HuH-7 (cell line): ENCODE results near the gene ADPRH.
A peak's percentile ranks its signal among the peaks of the same experiment; 100 is the strongest.
"Not testable (repeated sequence)": the region's sequence is repeated elsewhere in the genome, so short reads cannot be mapped to it uniquely, and the experiment has no call there.

Experiments used
- DNase-seq: peaks from one replicate; pipeline ENCODE4 v3.0.0; 2011; ENCODE audit warnings: low spot score

The ADPRH gene

DNA sequence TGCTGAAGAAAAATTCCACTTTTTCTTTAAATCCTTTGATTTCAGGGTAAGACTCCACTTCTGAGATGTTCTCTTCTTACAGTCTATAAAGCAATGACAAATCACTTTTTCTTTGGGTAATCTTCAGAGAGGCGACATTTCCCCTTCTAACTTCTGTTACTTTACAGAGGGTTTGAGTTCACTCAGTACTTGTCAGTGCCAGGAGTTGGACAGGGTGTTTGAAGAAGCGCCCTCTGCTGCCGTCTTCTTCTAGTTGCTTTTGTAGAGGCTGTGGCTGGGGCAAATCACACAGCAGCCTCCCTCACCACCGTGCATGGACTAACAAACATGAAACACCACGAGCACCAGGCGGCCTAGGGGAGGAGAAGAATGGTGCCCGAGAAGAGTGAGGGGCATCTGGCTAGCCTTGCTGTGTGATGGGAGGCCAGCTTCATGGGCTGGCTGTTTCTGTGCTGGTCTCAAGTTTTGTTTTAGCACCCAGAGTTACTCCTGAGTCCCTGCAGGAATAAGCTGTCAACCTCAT is 19.8 kb upstream of the ADPRH start, which contains the start of gene CD80:
Gene CD80 (minus strand): TSS at position 174 of the 523 bp plus-strand sequence. CDS start 1,886 bp downstream, outside the sequence.
- peak; percentile 71 for DNase-seq

DNA sequence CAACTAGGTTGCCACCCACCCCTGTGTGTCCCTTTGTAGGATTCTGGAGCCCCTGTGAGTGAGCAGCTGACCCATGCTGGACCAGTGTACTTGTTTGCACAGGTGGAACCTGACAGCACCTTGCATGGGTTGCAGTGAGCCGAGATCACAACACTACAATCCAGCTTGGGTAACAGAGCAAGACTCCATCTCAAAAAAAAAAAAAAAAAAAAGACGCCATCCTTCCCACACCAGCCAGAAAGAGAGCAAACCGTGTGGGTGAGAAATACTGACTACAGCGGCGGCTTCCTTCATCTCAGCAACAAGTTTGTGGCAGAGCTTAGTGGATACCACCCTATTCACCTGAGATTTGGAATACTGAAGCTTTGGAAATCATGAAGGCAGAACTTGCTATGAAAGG is 19.1 kb upstream of the ADPRH start:
- no peak for DNase-seq

DNA sequence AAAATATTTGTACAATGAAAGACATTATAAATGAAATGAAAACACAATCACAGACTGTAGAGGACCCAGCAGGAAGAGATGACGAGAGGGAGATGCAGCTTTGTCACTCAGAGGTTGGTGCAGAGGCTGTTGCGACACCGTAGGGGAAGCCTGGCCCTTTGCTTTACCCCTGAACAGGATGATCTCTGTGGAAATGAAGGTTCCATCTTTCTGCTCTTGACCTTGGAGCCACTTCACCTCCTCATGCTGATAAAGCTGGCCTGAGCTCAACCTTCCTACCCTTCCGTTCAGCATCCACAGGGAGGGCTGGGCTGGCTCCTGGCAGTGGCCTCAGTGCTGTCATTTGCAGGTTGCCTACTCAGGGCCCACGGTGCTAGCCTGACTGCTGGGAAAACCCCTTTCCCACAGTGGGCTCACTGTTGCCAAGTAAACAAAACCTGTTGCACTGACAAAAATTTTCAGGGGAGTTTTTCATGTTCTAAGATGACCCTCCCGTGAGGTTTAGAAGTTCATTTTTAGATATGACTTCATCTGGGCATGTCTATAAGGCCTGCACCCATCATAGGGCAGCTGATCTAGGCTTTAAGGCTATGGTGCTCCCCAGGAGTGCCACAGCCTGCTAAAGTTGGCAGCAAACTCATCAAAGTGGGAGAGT is 16.9 kb upstream of the ADPRH start:
- peak; percentile 22 for DNase-seq

GRCh38 chr3:119563334-119563733 is 16.0 kb upstream of the ADPRH start:
- DNase-seq = not testable (repeated sequence)

DNA sequence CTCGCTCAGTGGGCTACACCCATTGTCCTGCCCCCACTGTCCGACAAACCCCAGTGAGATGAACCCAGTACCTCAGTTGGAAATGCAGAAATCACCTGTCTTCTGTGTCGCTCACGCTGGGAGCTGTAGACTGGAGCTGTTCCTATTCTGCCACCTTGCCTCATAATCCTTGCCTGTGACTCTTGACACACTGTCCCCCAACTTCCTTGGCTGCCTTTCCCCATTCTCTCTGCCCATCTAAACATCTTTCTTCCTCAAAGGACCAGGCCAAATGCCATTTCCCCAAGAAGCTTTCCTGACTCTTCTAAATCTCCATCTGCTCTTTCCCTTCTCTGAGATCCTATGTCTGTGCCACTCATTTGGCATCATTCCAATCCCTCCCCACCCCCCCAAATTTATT is 10.1 kb upstream of the ADPRH start:
- no peak for DNase-seq

DNA sequence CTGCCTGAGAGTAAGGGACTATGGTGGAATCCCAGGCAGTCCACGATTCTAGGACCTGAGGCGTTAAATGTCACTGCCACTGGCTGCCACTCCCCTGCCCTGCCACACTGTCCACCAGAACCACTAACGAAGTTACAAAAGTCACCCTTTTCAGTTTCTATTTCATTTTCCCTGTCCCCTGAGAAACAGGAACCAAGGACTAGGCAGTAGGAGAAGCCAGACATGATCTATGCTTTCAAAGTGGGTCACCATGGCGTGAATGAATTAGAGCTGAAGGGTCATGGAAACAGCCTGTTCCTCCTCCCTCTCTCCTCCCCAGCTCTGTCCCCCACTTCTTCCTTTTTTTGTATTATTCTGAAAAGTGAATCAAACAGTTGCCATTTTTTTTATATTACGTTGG is 9.1 kb upstream of the ADPRH start:
- DNase-seq = no peak

DNA sequence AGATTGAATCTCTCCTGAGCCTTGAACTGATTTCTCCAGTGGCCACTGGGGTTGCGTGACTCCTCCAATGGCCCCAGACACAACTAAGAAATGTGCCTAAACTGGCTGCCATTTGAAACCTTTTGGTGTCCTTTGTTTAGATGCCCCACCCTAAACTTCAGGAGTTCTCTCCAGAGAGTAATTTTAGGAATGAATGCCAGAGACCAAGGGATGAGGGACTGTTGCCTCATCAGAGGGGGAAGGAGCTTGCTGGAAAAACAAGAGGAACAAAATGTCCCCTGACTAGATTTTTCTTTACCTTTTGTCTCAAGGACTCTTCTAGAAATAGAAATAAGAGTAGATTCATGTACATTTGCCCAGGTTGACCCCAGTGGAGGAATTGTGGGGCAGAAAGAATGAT is 8.1 kb upstream of the ADPRH start:
- no peak for DNase-seq

DNA sequence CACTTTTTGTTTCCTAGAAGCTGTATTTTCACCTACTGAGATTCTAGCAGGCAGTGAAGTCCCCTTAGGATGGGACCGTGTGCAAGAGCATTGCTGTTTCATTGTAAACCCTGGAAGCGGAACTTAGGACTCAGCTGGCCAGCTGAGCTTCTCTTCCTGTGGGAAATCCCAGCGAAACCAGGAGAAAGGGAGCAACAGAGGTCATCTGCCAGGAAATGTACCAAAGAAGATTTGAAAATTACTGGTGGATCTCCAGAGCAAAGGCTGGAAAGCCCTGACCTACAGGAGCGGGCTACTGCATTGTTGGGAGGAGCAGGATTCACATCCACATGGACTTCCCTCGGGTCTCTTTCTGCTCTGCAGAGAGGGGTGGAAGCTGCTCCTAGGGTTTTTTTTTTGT is 7.6 kb upstream of the ADPRH start:
- no peak for DNase-seq

DNA sequence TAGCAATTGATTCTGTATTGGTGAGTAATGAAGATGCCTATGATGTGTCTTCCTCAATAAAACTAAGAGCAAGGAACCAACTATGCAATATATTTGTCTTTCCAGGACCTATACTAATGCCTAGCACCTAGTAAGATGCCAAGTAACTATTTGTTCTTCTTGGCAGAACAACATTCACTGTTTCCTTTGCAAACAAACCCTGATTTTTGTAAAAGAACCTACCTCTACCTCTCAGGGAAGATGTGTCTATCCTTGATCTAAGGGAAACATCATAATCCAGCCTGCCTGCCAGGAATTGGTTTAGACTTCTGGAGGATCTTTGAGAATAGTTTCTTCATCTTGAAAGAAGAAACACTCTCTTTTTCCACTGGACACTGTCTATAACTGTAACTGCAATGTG is 3.8 kb upstream of the ADPRH start:
- DNase-seq = no peak

GRCh38 chr3:119580067-119580760 is 922 bp downstream of the ADPRH start:
- DNase-seq = peak; percentile 31

DNA sequence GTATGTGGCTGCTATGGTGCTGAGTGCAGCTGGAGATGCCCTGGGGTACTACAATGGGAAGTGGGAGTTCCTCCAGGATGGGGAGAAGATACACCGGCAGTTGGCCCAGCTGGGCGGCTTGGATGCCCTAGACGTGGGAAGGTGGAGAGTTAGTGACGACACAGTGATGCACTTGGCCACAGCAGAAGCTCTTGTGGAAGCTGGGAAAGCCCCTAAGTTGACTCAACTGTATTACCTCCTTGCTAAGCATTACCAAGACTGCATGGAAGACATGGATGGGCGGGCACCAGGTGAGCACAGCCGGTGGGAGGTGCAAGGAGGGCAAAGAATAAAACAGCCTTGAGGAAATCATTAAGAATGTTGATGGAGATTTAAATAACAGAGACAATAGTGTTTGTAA is 2.9 kb downstream of the ADPRH start:
- no peak for DNase-seq

DNA sequence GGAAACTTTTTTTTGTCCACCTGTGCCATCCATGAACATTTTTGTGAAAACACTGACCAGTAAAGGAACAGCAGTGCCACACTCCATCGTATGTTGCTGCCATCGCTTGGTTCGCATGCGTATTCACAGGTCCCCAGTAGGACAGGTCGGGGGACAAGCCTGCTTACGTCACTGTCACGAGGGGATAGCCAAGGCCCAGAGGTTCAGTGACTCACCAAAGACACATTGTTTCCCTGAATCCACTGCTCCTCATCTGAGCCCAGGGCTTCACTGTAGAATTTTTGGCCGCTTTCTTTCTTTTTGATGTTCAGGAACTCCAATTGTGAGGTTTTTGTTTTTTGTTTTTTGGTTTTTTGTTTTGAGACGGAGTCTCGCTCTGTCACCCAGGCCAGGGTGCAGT is 5.9 kb downstream of the ADPRH start:
- no peak for DNase-seq

GRCh38 chr3:119585856-119586570 is 6.7 kb downstream of the ADPRH start:
- no peak for DNase-seq

GRCh38 chr3:119586733-119587172 is 7.5 kb downstream of the ADPRH start:
- DNase-seq = no peak

DNA sequence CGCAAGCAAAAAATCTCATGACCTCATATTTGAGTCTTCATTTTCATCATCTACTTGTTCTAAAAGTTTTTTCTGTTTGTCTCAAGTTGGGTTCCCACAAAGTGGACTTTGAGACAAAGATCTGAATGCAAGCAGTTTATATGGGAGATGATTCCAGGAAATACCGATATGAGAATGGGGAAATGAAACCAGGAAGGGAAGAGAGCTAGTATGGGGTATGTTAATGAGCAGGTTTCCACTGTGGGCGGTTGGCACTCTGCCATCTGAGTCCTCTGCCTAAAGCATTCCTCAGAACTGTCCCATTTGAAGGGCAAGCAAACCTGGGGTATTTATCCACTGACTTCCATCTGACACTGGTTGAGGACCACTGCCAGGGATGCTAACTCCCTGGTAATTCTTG is 8.8 kb downstream of the ADPRH start:
- no peak for DNase-seq

- DNase-seq = no peak
Measured at GRCh38 chr3:119589102-119589773, 9.9 kb downstream of the ADPRH start.

DNA sequence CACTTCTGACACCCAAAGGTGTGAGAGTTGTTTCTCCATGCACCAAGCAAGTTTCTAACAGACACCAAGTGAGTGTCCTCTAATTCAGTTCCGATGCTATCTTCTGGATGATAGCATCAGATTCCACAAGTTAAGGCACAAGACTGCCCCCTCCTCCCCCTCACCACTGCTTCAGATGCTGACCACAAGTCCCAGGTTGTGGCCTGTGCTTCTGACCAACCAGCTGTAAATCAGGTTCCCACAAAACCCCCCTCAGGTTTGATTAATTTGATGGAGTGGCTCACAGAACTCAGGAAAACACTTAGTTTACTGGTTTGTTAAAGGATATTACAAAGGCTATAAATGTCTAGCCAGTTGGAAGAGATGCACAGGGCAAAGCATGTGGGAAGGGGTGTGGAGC is 11.4 kb downstream of the ADPRH start:
- DNase-seq = no peak

DNA sequence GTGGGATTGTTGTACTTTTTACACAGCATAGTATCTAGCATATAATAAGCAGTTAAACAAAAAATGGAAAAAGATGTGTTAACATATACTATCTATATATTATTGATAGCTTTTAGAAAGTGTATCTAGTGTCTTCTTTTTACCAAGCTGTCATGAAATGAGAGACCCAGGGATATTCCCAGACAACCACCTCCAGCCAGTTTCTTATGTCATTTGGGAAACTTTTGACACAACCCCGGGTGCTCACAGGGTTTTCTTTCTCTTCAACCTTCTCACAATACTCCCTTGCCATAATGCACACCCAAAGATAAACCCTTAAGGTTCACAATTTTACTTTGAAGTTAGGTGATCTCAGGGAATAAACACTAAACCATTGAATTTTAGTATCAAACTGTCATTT is 13.6 kb downstream of the ADPRH start:
- no peak for DNase-seq

DNA sequence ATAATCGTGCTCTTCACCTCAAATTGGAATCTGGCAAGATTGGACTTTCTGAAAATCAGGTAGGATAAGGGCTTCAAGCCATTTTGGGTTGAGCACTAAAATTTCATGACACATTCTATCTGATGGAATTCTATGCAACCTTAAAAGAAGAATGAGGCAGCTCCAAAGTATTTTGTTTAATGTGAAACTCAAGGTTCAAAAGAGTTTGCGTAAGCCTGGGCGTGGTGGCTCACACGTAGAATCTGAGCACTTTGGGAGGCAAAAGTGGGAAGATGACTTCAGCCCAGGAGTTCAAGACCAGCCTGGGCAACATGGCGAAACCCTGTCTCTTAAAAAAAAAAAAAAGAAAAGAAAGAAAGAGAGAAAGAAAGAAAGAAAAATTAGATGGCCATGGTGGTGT is 14.8 kb downstream of the ADPRH start:
- DNase-seq = no peak

DNA sequence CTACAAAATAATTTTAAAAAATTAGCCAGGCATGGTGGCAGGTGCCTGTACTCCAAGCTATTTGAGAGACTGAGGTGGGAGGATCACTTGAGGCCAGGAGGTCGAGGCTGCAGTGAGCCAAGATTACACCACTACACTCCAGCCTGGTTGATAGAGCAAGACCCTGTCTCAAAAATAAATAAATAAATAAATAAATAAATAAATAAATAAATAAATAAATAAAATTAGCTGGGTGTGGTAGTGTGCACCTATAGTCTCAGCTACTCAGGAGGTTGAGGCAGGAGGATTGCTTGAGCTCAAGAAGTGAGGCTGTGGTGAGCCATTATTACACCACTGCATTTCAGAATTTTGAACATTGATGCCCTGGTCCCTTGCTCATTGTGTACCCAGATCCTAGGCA is 15.6 kb downstream of the ADPRH start:
- DNase-seq = not testable (repeated sequence)

DNA sequence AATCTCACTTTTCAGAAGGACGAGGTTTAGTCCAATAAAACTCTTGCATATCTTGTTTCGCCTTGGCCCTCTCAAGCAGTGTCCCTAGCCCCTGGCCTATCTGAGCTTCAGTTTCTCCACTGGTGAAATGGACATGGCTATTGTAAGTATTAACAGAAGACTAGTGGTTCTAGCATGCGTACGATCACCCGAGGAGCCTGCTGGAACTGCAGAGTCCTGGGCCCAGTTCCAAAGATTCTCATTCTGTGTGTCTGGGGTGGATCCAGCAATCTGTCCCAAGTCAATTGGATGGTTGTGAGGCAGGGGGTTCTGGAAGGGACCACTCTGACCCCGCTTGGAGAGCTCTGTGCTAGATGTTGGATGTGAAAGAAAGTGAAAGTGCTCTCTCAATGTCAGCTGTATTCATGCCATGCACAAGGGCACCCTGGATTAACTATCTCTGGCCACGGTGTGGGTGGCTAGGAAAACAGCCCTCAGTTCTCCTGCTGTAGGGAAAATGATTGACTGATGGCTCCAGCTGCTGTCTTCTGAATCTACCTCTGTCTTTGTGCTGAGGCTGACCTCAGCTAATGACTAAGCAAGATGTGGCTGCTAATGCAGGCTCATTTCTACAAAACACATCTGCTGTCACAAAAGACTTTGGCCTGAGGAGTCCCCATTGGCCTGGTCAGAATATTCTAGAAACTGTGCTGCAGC is 16.5 kb downstream of the ADPRH start:
- no peak for DNase-seq

DNA sequence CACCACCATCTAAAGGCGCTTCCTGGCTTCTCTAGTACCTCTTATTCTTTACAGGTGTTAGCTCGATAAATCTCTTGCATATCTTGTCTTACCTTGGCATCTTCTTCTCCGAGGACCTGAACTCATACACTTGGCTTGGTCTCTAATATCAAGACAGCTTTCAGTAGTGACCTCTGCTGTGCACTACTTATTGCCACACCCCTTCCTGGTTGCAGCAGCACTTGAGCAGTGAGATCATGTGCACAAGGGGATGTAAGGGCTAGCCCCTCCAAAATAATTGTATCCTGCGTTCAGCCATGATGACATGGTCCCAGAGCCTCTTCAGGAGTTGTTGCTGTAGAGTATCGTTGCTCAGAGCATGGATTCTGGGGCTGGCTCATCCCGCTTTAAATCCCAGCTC is 17.1 kb downstream of the ADPRH start:
- no peak for DNase-seq
